ENCODE measurements around the gene PCGF1.
A peak's percentile ranks its signal among the peaks of the same experiment; 100 is the strongest.

The PCGF1 gene

DNA sequence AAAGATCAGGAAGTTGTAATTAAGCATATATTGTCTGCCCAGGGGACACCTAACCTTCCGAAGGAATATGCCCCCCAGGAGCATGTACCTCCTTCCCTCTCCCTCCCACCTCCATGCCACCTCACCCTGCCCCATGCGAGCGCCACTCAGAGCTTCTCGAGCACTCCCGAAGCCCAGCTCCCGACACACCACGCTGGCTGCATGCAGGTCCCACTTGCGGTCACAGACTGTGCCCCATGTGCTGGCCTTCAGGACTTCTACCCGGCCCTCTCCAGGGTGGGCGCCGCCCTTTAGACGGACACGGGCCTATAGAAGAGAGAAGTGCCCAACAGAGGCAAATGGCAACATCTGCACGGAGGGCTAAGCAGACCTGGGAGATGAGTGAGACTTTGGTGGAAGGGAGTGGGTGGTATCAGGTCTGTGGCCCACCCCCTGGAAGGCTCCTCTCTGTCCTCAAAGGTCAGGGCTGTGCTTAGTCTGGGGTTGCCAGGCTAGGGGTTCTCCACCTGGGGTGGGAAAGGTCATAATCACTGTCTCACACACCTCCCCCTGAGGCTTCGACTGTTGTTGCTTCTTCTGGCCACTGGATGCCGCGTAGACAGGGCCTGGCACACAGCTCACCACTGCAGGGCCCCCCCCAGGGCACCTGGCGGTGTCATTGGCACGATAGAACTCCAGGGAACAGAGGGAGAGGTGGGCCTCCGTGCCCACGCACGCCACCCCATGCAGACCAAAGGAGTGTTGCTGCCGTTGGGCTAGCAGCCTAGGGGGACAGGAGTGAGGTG, 28.9 kb upstream of the PCGF1 start:
- peak; percentile 39 for DNase-seq

DNA sequence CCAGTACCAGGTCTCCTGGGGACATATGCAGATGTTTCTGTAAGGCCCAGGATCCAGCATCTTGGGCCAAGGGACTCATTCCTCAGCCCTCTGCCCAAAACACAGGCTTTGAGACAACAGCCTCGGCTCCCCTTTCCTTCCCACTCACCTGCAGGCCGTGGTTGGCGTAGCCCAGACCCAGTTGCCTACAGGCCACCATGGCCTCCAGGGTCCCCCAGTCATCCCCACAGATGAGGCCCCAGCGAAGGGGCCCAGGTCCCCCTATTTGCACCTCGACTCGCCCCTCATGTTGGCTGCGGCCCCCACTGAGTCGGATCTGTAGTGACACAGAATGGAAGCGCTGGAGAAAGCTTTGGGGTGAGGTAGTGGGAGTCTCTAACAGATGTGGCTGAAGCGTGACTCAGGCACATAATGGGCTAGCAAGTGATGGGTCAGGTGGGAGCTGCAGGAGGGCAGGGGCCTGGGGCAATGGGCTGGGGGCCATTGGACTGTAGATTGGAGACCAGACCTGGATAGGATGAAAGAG, 28.0 kb upstream of the PCGF1 start:
- no peak for DNase-seq

DNA sequence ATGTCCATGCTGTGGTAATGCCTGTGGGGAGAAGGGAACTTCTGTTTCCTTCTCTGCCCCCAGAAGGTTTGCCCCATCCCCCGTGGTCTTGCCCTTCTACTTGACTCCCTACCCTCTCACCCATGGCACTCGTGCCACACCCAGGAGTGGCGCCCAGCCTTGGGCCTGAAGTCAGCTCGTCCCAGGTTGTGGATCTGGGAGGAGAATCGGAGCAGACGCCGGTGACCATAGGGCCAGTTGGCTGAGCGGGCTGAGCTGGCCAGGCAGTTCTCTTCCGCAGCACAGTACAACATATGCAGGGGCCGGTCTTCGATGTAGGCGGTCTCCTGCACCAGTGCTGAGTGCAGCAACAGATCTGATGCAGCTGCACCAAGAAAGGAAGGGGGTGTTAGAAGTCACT, 26.9 kb upstream of the PCGF1 start:
- no peak for DNase-seq

DNA sequence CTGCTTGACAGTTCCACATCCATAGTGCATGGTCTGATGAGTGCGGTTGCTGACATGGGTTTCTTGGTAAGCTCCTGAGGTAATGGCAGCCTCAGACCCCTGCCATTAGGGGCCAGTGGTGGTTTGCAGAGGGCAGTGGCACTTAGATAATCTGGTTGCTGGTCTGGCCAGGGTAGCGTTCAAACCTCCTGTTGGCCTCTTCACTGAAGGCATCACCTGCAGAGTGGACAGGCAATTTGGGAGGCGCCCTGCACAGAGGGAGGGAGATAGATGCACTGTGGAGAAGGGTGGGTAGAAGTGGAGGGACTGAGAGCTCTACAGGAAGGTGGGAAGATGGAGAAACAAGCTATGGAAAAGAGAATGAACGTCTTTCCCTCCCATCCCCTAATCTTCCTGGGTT, 26.0 kb upstream of the PCGF1 start:
- no peak for DNase-seq

DNA sequence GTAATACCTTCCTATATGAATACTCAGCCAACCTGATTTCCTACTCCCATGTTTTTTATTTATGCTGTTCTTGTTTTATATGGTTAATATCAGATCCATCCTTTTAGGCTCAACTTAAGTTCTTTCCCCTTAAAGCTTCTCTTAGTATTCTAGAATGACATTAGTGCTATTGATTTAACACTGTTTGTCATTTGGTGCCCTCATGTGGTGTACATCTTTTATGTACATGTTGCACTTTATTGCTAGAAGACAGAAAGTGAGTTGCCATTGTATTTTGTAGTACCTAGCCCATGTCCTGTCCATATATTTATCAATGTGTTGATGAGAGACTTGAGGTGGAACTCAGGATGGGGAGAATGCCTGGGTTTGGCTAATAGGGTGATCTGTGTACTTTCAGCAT, 24.7 kb upstream of the PCGF1 start:
- peak; percentile 40 for DNase-seq

DNA sequence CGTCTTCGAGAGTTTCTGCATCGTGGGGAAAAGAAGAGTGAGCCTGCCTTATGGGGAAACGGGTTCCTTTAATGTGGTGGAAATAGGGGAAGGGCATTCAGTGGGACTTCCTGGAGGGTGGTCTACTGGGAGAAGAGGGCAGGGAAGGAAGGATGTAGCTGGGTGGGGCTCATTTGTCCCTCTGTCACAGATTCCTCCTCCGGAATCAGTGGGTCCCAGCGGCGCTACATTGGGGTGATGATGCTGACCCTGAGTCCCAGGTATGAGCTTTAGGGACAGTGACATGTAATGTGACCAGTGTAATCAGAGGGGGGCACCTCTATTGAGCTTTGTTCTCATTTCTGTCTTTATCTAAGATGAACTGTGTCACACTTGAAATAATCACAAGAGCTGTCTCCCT, 24.2 kb upstream of the PCGF1 start:
- DNase-seq: no peak

DNA sequence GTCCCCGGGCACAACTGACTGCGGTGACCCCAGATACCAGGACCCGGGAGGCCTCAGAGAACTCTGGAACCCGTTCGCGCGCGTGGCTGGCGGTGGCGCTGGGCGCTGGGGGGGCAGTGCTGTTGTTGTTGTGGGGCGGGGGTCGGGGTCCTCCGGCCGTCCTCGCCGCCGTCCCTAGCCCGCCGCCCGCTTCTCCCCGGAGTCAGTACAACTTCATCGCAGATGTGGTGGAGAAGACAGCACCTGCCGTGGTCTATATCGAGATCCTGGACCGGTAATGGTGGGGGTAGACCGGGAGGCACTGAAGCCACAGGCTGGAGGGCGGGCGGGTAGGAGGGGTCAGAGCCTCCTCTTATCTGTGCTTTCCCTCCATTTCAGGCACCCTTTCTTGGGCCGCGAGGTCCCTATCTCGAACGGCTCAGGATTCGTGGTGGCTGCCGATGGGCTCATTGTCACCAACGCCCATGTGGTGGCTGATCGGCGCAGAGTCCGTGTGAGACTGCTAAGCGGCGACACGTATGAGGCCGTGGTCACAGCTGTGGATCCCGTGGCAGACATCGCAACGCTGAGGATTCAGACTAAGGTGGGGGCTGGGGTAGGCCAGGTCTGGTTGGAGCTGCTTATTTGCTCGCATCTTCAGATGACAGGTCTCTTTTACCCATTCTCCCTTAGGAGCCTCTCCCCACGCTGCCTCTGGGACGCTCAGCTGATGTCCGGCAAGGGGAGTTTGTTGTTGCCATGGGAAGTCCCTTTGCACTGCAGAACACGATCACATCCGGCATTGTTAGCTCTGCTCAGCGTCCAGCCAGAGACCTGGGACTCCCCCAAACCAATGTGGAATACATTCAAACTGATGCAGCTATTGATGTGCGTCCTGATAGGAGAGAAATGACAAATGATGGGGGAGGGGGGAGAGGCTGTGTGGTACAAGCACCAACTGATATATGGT, 23.0 kb upstream of the PCGF1 start:
- peak; percentile 50 for DNase-seq

DNA sequence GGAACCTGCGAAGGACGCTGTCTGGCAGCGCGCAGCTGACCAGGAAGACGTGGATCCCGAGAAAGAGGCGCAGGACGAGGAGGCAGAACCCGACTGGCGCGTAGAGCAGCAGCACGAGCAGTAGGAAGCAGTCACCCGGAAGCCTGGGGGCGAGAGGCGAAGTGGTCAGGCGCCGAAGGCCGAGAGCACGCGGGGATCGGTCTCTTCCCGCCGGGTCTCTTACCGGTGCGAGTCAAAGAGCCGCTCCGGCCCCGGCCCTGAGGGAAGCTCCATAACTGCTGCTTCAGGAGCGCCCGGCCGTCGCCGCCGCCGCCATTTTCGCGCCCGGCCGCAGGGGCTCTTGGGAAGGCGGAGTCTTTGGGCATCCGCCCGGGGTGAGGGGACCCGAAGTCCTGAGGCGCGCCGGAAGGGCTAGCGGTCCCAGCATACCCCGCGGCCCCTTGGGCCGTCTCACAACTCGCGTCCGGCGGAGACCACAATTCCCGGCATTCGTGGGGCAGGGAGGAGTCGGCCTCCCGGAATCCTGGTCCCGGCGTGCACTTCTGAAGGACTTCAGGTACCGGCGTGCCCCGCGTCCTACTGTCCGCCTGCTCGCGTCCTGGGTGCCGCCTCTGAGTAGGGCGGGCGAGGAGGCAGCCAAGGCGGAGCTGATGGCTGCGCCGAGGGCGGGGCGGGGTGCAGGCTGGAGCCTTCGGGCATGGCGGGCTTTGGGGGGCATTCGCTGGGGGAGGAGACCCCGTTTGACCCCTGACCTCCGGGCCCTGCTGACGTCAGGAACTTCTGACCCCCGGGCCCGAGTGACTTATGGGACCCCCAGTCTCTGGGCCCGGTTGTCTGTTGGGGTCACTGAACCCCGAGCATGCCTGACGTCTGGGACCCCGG, 22.1 kb upstream of the PCGF1 start, which contains the start of the genes AUP1 and HTRA2:
Gene AUP1 (minus strand): TSS at position 350 of the 882 bp plus-strand sequence. CDS start 77 bp downstream, at position 273.
Gene HTRA2 (plus strand): TSS at position 577 of the 882 bp plus-strand sequence. CDS start 74 bp downstream, at position 651.
- peak; percentile 98 for DNase-seq

DNA sequence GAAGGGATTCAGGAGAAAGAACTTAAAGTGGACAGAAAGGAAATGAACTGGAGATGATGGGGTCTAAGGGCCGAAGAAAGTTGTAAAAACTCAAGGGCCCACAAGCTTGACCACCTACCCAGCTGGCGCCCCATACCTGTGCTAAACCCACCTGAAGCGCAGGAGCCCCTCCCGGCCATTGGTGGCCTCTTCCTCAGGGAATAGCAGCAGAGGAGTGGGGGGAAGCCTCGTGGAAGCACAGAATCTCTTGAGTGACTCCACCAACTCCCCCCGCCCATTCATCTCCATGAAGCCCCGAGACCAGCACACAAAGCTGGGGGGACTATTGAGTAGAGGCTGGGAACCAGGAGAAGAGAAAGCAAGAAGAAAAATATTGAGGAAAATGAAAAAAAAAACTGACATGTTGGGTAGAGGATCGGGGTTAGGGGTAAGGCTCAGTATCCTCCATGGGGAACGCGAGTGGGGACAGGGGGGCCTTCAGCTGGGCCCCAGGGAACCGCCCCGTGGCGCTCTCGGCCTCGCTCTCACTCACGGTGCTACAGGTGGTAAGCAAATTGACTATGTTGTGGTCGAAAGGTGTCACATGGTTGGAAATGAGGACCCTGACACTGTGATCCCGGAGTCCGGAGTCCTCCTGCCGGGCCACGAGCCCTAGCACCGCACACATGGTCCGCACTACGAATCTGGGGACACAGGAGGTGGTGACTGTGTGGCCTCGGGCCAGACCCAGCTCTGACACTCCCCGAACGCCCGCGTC, 21.3 kb upstream of the PCGF1 start:
- DNase-seq: peak; percentile 36

DNA sequence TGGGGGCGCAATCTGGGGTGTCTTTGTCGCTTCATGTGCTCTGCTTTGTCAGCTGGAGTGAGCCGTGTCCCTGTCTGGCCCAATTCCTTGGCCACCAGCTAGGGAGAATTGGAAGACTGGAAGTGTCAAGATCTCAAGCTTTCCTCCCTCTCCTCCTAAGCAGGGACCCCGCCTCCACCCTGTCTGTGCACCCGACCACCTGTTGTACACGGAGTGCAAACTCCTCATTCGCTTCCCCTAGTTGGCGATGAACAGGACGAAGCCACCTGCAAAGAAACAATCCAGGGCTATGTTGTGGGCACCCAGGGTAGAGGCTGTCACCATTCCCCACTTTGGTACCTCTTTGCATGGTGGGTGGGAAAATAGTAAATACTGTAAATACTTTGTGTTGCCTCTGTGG, 20.2 kb upstream of the PCGF1 start:
- DNase-seq: no peak

DNA sequence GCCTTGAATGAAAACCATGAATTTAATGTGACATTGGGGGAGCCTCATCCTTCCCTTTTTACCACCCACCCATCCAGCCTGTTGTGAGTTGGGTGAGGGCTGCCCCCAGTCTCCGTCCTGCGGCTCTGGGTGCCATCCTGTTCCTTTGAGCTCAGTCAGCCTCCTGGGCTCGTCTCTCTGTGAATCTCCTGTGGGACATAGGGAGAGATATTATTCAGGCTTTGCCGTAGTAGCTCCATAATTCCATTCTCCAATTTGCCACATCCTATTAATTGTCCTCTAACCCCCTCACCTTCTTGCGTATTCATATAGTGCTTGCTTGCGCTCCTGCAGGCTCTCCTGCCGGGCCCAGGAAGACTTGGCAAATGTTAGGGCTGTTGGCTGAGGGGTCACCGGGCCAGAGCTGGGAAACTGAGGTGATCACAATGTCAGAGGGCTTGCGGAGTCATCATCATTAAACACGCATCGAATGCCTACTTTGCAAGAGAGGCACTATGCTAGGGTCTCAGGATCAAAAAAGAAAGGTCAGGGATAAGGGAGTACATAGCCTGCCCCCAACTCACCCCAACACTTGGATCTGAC, 19.2 kb upstream of the PCGF1 start:
- DNase-seq: no peak

DNA sequence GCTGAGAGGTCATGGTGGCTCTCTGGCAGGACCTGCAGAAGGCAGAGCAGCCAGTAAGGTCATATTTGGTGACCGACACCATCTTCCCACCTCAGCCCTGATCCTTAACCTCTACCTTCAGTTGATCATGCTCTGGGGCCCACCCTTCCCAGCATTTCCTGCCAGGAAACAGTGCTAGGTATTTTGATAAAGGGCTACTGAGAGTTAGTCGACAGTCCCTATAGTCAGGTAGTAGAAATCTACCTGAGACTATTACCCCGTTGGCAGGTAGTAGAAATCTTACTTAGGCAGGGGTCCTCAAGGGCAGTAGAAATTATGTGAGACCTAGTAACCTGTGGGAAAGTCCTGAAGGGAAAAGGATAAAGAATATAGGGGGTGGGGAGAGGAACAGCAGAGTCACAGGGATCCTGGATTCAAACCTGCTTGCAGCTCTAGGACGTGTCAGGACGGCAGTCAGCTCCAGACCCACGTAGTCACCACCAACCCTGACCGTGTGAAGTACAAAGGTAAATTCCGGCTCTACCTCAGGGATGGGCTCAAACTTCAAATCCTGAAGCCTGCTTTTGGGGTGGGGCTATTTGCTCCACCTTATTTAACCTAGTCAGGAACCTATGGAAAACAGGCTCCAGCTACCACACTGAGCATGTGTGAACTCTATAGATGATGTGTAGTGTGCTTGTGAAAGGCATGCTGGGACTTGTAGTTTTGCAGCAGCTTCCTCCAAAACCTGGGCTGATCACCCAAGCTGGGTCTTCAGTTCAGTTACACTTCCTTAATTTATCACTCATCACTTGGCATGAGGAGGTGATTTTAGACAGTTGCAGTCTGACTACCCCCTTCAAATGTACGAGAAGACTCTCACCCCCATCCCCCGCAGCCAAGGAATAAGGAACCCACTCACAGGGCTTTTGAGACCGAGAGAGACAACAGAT, 18.5 kb upstream of the PCGF1 start, which contains the start of gene DQX1:
Gene DQX1 (minus strand): TSS at position 515 of the 932 bp plus-strand sequence. CDS start 502 bp downstream, at position 13.
- peak; percentile 40 for DNase-seq

DNA sequence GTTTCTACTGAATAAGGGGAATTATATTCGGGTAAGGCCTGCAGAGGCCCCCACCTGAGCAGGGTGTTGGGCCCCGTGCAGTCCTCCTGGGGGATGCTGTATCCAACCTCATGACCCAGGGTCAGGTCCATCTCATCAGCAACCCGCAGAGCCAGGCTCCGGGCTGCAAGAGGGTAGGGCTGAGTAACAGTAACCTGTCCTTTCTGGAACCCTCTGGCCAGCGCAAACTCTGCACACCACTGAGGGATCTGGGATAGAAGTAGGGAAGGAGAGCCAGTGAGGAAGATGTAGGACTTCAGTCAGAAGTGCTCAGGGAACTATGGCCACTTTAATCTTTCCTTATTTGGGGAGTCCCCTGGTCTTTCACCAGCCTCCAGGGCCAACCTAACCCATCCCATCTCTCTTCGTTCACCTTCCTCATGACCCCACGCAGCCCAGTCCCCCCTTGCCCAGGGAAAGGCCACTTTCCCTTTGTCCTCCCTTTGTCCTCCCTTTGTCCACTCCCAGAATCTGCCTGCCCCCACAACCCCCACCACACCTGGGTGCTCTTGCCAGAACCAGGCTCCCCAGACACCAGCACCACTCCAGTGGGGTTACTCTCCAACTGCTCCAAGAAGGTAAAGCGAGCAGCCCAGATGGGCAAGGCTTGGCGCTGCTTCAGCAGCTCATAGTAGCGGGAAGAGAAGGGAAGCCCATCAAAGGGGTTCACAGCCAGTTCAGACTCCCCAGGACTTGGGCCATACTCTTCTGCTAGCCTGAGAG, 17.6 kb upstream of the PCGF1 start:
- DNase-seq: no peak

DNA sequence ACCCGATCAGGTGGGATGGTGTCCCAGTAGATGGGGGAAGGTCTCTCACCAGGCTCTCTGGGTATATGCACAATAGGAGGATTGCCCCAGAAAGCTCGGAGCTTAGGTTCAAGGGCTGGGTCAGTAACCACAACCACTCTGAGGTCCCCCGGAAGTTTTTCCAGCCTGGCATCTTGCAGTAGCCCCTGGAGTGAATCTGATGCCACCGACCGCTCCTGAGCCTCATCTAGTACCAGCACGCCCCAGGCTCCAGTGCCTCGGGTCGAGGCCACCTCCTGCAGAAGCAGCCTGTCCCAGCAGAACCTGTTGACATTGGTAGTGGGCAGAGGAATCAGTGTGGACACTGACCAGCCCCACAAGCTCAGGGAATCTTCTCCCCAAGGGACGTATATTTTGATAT, 16.5 kb upstream of the PCGF1 start:
- no peak for DNase-seq

DNA sequence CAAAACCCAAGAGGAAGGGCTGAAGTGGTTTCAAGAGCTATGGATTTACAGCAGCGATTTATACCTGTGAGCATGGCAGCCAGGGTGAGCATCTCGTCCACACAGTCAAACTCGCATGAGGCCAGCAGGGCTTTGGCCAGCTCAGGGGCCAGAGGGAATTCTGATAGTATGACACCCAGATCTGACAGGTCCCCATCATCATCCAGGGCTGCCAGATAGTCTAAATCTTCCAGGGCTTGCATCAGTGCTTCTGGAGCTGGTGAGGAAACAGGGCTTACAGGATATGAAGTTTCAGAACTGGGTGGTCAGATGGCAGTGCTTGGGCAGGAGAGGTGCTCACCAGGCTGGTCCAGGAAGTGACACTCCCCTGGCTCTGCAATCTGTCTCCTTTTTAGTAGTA, 15.0 kb upstream of the PCGF1 start:
- DNase-seq: no peak

DNA sequence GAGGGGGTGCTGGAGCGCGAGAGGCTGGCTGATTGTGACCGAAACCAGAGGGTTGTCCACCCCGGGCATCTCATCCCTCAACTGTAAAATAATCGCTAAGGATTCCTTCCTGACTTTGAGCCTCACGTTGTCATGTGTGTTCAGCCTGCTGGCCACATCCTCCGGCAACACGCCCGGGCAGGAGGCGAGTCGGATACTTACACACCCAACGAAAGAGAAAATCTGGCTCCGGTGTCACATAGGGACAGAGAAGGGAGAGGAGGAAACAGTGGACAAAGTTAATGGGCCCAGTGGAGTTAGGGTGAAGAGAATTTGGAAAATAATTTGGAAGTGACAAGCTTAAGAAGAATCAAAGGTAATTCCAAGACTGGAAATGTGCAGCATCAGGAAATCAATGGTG, 9.2 kb upstream of the PCGF1 start:
- DNase-seq: no peak

DNA sequence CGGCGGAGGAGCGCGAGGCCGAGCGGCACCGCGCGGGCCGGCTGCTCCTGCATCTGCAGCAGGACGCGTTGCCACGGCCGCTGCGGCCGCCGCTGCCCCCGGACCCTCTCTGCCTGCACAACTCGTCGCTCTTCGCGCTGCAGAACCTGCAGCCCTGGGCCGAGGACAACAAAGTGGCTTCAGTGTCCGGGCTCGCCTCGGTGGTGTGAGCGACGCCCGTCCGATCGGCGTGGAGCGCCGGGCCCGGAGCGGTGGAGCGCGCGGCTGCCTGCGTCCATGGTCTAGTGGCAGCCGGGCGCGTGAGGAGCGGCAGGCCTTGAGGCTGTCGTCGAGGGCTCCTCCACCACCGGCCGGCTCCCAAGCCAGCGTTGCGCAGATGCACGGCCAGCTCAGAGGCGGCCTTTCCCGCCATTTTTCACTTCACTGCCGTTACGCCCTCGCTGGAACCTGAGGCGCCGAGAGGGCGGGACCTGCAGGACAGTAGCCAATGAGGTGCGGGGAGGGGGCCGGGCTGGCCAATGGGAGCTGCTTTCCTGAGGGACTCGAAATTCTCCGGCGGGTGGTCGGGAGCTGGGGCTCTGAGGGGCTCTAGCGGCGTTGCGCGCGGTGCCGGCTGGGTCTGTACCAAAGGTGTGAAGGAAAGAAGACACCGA, 8.6 kb upstream of the PCGF1 start:
- DNase-seq: no peak

DNA sequence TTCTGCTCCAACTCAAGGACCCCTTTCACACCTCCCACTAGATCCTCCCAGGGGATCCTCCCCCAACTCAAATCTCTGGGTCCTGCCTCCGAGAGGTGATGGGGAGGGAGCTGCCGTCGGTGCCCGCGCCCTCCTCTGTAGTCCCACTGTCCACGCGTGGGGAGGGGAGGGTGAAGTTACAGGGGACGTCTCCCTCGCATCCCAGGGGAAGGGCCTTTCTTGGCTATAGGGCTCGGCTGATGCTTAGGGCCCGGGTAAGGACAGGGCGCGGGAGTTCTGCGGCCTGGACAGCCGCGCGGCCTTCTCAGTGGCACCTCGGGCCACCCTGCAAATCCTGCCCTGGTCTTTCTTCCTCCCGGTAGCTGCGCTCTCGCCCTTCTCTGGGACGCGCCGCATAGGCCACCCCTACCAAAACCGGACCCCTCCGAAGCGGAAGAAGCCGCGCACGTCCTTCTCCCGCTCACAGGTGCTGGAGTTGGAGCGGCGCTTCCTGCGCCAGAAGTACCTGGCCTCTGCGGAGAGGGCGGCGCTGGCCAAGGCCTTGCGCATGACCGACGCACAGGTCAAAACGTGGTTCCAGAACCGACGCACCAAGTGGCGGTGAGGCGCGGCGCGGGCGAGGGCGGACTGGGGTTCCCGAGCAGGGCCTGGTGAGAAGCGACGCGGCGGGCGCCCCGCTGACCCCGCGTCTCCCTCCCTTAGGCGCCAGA, 7.9 kb upstream of the PCGF1 start:
- DNase-seq: no peak
